Measurements from ENCODE around the gene LELP1. TPM values are rescaled to one million over a fixed set of nuclear protein-coding genes. Genes with fewer than 3 reads are reported as not detected.

LELP1 gene
- total and polyA plus RNA-seq, 4 experiments from 2014 or later: not detected

DNA sequence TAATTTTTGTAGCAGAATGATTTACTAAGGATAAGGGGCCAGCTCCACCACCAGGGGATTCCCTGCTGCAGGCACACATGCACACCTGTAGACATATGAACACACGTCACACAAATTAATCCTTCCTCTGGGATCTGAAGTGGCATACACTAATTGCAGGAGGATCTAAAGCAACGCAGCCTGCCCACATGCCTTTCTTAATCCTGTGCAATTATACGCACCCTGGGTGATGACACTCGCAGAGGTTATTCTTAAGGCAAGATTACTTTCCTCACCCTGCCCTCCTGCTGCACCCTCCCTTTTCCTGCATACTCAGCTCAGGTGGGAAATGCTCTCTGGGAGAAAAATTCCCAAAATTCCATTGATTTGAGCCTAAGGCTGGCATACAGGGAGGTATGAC lies 48.8 kb downstream of the LELP1 start:
- Histone ChIP-seq H3K27me3 (ENCODE audit: insufficient read depth, low read length) (peaks cover 10% of the 10 kb centered on the region), H3K9me3 (ENCODE audit: control insufficient read depth in 1 of 2, low read length in 2 of 2) (no peaks in the 10 kb centered on the region), H3K4me3 (ENCODE audit: low read length in 2 of 2) (no peak overlapping the region), H3K27ac (ENCODE audit: low read depth, low read length) (no peak overlapping the region), H3K4me1 (ENCODE audit: insufficient read depth, low read length) (no peaks in the 10 kb centered on the region), H3K36me3 (ENCODE audit: insufficient read depth, low read length) (no peaks in the 10 kb centered on the region)
- no peak overlapping the region for H3K27ac Mint-ChIP-seq
- intact Hi-C loops (cut with micrococcal nuclease): no loop called here
- ChIA-PET POLR2A (ENCODE audit: partially characterized antibody) (no interaction called here), CTCF (ENCODE audit: partially characterized antibody) (interaction anchor here (1.3 kb wide), 1 partner anchor 23 kb away, joined by 3 read pairs; no protein-coding TSS in a partner anchor)
- H3K9me3 Mint-ChIP-seq: peaks cover 0 to 2% (median 0%) of the 10 kb centered on the region in 8 donors
- H3K4me3 Mint-ChIP-seq: no peak overlapping the region
- no peak for DNase-seq
- H3K27me3 Mint-ChIP-seq: peaks cover 15 to 16% of the 10 kb centered on the region in 2 donors
- H3K4me1 Mint-ChIP-seq: peaks cover 0 to 7% (median under 1%) of the 10 kb centered on the region in 4 donors
- no peaks in the 10 kb centered on the region for H3K36me3 Mint-ChIP-seq

DNA sequence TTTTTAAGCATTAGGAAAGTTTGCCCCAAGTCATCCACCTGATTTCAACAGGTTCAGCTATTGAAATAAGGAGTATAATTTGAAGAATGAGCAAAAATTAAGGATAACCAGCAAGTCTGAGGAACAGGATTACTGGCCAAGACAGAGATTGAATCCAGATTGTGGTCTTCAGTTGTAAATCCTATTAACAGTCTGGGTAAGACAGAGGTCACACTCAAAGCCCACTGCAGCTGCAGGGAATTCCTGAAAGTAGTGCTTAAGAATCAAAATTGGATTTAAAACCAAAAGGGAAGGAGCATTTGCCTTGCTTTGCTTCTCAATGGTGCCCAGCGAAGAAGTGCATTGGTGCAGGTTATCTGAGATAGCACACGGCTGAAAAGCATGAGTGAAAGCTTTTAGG lies 49.8 kb downstream of the LELP1 start:
- Mint-ChIP-seq H3K27me3 (peaks cover 9 to 11% of the 10 kb centered on the region in 2 donors), H3K4me3 (no peak overlapping the region)

DNA sequence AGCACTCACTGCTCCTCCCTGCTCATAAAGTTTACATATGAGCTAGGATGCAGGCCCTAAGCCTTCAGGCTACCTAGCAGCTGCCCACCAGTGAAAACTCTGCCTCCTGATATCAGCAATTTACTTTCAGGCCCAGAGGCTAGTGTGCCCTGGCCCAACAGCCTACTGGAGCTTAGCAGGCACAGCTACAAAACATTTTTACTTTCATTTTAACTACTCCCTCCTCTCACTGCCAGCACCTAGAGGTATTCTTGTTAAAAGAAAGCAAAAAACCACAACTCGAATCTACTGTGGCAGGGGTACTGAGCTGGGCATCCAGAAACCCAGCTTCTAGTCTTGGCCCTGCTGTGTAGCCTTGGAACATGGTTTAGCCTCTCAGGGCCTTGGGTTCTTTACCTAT lies 50.5 kb downstream of the LELP1 start:
- no peak overlapping the region for H3K27ac ChIP-seq (ENCODE audit: low read depth, low read length)
- H3K4me3 Mint-ChIP-seq: no peak overlapping the region
- ChIA-PET POLR2A (ENCODE audit: partially characterized antibody) (no interaction called here), CTCF (ENCODE audit: partially characterized antibody) (no interaction called here)
- peaks cover 6 to 10% of the 10 kb centered on the region in 2 donors for H3K27me3 Mint-ChIP-seq
- H3K4me3 ChIP-seq (ENCODE audit: low read length in 2 of 2): no peak overlapping the region
- intact Hi-C loops (cut with micrococcal nuclease): no loop called here
- H3K4me1 ChIP-seq (ENCODE audit: insufficient read depth, low read length): no peaks in the 10 kb centered on the region
- H3K9me3 ChIP-seq (ENCODE audit: control insufficient read depth in 1 of 2, low read length in 2 of 2): no peaks in the 10 kb centered on the region
- H3K27me3 ChIP-seq (ENCODE audit: insufficient read depth, low read length): peaks cover 5% of the 10 kb centered on the region
- peaks cover 0 to 2% (median 0%) of the 10 kb centered on the region in 8 donors for H3K9me3 Mint-ChIP-seq
- peaks cover 0 to 7% (median under 1%) of the 10 kb centered on the region in 4 donors for H3K4me1 Mint-ChIP-seq
- H3K36me3 Mint-ChIP-seq: no peaks in the 10 kb centered on the region
- no peaks in the 10 kb centered on the region for H3K36me3 ChIP-seq (ENCODE audit: insufficient read depth, low read length)
- no peak overlapping the region for H3K27ac Mint-ChIP-seq
- DNase-seq: no peak

More for the DNA sequence above, 49.8 kb downstream of the LELP1 start:
- Mint-ChIP-seq H3K36me3 (no peaks in the 10 kb centered on the region), H3K27ac (no peak overlapping the region), H3K9me3 (peaks cover 0 to 2% (median 0%) of the 10 kb centered on the region in 8 donors), H3K4me1 (peaks cover 0 to 7% (median under 1%) of the 10 kb centered on the region in 4 donors)
- POLR2A ChIA-PET (ENCODE audit: partially characterized antibody): no interaction called here
- H3K4me1 ChIP-seq (ENCODE audit: insufficient read depth, low read length): no peaks in the 10 kb centered on the region
- CTCF ChIA-PET (ENCODE audit: partially characterized antibody): interaction anchor here (1.3 kb wide), 1 partner anchor 24 kb away, joined by 3 read pairs; no protein-coding TSS in a partner anchor
- H3K9me3 ChIP-seq (ENCODE audit: control insufficient read depth in 1 of 2, low read length in 2 of 2): no peaks in the 10 kb centered on the region
- H3K36me3 ChIP-seq (ENCODE audit: insufficient read depth, low read length): no peaks in the 10 kb centered on the region
- intact Hi-C loops (cut with micrococcal nuclease): no loop called here
- no peak overlapping the region for H3K27ac ChIP-seq (ENCODE audit: low read depth, low read length)
- H3K4me3 ChIP-seq (ENCODE audit: low read length in 2 of 2): no peak overlapping the region
- no peak for DNase-seq
- peaks cover 5% of the 10 kb centered on the region for H3K27me3 ChIP-seq (ENCODE audit: insufficient read depth, low read length)

Other genes with a start within 250 kb of the LELP1 start
- not detected for gene SPRR4, start 232.8 kb upstream of the LELP1 start, total RNA-seq
- not detected for gene SPRR4, start 232.8 kb upstream of the LELP1 start, polyA plus RNA-seq
- not detected for gene SPRR1A, start 219.3 kb upstream of the LELP1 start, total RNA-seq
- gene SPRR1A, start 219.3 kb upstream of the LELP1 start, polyA plus RNA-seq: not detected
- not detected for gene SPRR3, start 201.7 kb upstream of the LELP1 start, total RNA-seq
- gene SPRR3, start 201.7 kb upstream of the LELP1 start, polyA plus RNA-seq: not detected
- not detected for gene SPRR1B, start 172.2 kb upstream of the LELP1 start, total RNA-seq
- not detected for gene SPRR1B, start 172.2 kb upstream of the LELP1 start, polyA plus RNA-seq
- gene SPRR2D, start 162.3 kb upstream of the LELP1 start, total RNA-seq: not detected
- gene SPRR2D, start 162.3 kb upstream of the LELP1 start, polyA plus RNA-seq: not detected
- gene SPRR2A, start 145.9 kb upstream of the LELP1 start, total RNA-seq: not detected
- not detected for gene SPRR2A, start 145.9 kb upstream of the LELP1 start, polyA plus RNA-seq
- gene SPRR2B, start 131.8 kb upstream of the LELP1 start, total RNA-seq: not detected
- gene SPRR2B, start 131.8 kb upstream of the LELP1 start, polyA plus RNA-seq: not detected
- not detected for gene SPRR2E, start 108.9 kb upstream of the LELP1 start, total RNA-seq
- gene SPRR2E, start 108.9 kb upstream of the LELP1 start, polyA plus RNA-seq: not detected
- gene SPRR2F, start 89.9 kb upstream of the LELP1 start, total RNA-seq: not detected
- not detected for gene SPRR2F, start 89.9 kb upstream of the LELP1 start, polyA plus RNA-seq
- not detected for gene SPRR2G, start 52.5 kb upstream of the LELP1 start, total RNA-seq
- gene SPRR2G, start 52.5 kb upstream of the LELP1 start, polyA plus RNA-seq: not detected
- gene PRR9, start 14.2 kb downstream of the LELP1 start, total RNA-seq: not detected
- not detected for gene PRR9, start 14.2 kb downstream of the LELP1 start, polyA plus RNA-seq
- gene LORICRIN, start 56.3 kb downstream of the LELP1 start, total RNA-seq: not detected
- not detected for gene LORICRIN, start 56.3 kb downstream of the LELP1 start, polyA plus RNA-seq
- not detected for gene PGLYRP3, start 109.5 kb downstream of the LELP1 start, total RNA-seq
- not detected for gene PGLYRP3, start 109.5 kb downstream of the LELP1 start, polyA plus RNA-seq
- not detected for gene PGLYRP4, start 145.4 kb downstream of the LELP1 start, total RNA-seq
- not detected for gene PGLYRP4, start 145.4 kb downstream of the LELP1 start, polyA plus RNA-seq
- 1 to 10 TPM; 7.4 to 7.7 TPM for gene S100A9, start 154.4 kb downstream of the LELP1 start, total RNA-seq
- gene S100A9, start 154.4 kb downstream of the LELP1 start, polyA plus RNA-seq: 10 to 100 TPM in 1 of 2 donors, 1 to 10 TPM in 1; 8.0 to 11.6 TPM
- not detected for gene S100A12, start 172.2 kb downstream of the LELP1 start, total RNA-seq
- gene S100A12, start 172.2 kb downstream of the LELP1 start, polyA plus RNA-seq: under 1 TPM in 1 of 2 donors, not detected in 1; 0.95 TPM
- gene S100A8, start 187.6 kb downstream of the LELP1 start, total RNA-seq: under 1 TPM in 1 of 2 experiments, not detected in 1; 0.73 TPM
- 1 to 10 TPM; 1.6 to 4.0 TPM for gene S100A8, start 187.6 kb downstream of the LELP1 start, polyA plus RNA-seq
- gene S100A7A, start 213.1 kb downstream of the LELP1 start, total RNA-seq: not detected
- not detected for gene S100A7A, start 213.1 kb downstream of the LELP1 start, polyA plus RNA-seq